GM10847 (cell line): ENCODE results near the gene CLEC4F.

Source experiments
- POLR2A ChIP-seq: IDR thresholded peaks from 2 replicates; pipeline ENCODE4 v1.6.1; 2011; ENCODE audit not compliant: insufficient read length; ENCODE audit errors: extremely low read depth

The CLEC4F gene

DNA sequence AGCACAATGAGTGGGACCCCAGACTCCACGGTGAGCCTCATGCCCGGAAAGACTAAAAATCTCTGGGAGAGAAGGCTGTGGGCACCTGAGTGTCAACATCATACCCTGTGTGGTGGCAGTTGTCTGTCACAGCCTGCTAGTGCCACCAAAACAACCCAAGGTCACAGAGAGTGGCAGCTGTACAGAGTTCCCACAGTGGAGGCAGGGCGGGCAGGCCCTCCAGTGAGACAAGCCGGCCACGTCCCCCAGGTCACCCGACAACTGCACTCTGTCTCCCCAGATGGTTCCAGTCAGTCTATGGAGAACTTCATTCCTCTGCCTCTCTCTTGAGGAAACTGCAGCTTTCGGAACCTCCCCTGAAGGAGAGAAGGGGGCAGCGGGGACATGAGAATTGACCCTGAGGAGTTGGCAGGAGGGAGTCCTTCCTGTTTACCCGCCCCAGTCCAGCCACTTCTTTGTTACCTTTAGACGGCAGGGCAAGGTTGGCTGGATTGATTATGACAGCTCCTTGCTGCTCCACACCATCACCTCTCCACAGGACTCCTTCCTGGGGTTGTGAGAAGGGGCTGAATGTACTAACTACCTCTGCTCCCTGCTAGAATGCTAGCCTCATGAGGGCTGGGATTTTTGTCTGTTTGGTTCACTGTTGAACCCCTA lies 18.7 kb downstream of the CLEC4F start:
- TF ChIP-seq POLR2A: no peak

DNA sequence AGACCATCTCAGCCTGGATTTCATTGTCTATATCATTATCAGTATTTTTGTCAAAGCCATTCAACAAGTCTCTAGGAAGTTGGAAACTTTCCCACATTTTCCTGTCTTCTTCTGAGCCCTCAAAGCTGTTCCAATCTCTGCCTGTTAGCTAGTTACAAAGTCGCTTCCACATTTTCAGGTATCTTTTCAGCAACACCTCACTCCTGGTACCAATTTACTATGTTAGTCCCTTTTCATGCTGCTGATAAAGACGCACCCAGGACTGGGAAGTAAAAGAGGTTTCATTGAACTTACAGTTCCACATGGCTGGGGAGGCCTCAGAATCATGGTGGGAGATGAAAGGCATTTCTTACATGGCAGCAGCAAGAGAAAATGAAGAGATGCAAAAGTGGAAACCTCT lies 20.7 kb downstream of the CLEC4F start:
- TF ChIP-seq POLR2A: no peak

DNA sequence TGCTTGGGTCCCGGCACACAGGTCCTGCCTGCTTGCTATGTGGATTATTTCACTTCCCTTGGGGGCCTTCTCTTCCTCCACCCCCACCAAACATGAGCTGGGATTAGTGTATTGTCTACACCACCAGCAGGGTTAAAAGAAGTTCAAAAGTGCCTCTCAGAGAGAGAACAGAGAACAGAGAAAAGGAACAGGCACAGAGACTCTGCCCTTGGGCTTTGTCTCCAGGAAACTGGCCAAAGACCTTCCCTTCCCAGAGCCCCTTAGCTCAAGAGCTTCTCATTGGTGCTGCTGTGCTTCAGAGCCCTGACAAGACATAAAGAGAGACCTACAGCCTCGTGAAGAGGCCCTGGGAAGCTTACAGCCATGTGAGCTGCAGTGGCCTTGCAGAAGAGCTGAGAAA lies 22.9 kb downstream of the CLEC4F start:
- TF ChIP-seq POLR2A: no peak

DNA sequence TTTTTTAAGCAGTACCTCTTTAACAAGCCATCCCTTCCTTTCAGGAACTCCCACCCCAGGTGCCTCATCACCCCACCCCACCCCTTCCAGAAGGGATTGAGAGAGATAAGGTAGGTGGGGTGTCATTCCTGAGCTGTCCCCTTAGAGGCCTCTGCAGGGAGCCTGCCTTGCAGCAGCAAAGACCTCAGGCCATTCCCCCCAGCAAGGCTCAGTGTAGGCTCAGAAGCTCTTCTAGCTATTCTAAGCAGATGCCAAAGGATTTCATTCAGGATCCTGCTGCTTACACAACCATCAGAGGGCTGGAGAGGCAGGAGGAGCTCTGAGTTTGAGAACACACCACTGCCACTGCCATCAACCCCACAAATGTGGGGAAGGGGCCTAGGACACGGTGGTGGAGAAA lies 24.1 kb downstream of the CLEC4F start:
- no peak for TF ChIP-seq POLR2A

DNA sequence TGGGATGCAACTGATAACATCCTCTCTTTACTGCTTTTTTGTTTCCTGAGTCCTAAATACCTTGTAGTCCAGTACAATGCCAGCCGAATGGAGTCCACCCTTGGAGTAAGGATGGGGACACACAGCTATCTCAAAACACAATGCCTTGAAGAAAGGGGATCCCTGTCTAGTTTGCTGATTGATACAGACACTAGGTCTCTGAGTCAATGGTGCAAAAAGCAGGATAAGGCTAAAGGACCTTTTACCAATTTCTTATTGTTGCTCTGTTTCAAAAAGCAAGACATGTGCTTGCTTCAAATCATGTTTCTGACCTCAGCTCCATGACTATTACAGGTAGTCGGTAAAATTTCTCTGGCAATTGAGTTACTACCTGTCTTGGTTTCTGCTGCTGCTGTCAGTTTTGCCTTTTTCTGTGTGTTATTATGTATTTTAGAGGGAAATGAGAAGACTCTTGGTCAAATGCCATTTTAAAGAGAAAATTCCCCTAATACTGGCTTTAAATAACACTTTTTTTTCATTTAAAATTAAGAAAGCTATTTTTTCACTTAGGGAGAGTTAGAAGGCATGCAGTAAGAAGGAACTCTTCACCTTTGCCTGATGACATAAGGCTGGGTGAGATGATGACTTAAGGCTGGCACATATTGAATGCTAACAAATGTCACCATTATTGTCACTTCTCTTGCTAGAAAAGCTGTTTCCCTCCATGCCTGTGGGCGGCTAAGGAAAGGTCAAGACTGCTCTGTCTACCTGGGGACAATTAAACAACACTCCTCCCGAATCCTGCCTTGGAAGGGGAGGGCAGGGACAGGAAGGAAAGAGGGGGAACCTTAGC lies 25.0 kb downstream of the CLEC4F start:
- no peak for TF ChIP-seq POLR2A

DNA sequence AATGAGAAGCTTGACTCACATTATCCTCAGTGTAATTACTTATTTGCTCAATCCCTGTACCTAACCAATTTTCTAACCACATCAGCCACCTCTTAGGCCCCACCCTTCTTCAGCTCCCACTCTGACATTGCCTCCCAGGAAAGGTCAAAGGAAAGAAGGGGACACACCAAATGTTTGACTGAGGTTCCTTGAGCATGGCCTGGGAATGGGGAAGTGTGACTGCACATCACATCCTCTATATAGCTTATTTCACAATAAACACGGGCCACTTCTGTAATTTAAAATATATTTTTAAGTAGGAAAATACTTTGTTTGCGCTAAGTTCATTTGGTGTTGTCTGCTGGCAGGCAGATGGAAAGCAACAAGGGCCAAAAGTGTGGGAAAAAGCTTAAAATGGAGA lies 26.9 kb downstream of the CLEC4F start:
- no peak for TF ChIP-seq POLR2A

DNA sequence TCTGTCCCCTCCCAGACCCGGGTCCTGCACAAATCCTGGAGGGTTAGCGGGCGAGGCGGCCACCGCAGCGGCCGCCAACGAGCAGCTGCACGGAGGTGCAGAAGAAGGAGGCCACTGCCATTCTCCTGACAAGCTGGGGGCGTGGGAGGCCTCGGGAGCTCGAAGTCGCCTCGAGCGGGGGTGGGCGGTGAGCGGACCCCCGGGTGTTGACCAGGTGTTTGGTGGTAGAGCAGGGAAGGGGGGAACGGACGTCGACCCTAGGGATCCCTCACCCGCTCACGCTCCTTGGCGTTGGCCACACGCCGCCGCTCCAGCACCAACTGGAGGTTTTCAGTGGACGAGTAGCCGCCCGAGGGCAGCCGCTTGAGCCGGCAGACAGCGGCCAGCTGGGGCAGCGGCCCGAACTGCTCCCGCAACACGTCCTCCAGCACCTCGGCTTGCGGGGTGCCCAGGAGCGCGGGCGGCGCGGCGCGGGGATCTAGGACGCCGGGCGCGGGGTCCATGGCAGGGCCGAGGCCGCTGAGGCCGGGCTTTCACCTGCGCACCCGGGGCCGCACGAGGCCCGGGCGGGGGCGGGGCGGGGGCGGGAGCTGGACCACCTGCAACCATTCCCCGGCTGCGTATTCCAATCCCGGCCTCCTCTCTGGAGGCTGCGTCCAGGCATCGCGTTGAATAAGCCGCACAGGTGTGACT lies 30.1 kb downstream of the CLEC4F start, which contains the start of gene FIGLA:
Gene FIGLA, minus strand, starts transcription at position 508 of the 693 bp plus-strand sequence. Its CDS starts 5 bp downstream, at position 503.
- TF ChIP-seq POLR2A: no peak

DNA sequence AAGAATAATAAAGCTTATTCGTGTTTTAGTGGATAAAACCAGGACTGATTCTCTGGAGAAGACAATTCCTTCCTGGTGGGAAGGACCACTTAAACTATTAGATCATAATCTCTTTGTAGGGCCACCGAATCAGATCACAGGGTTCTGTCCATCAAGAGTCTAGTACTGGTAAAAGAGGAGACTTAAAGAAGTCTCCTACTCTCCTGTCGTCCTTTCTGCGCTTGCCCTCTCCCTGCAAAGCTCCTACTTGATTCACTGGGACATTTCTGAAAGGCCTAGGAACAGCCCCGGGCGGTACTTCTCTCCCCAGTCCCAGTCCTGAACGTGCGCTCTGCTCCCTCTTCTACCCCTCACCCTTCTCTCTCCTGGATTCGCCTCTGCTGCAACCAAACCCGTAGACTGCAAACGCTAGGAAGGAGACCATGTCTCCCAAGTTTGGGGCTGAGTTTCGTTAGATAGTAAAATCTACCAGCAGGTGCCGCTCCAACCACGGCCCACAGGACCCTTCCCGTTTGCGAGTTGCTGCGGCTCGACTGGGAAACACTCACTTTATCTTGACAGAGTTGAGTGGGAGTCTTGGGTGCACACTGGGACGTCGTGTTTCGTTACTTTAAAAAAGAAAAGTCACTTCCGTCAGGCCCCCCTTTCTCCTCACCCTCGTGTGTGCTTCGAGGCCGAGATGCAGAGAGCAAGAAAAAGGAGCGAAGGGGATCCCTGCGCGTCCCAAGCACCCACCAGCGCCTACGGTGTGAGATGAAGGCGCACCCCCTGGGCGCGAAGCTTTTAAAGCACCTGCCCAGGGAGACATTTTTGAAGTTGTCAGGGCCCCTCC lies 30.9 kb downstream of the CLEC4F start:
- TF ChIP-seq POLR2A: no peak

DNA sequence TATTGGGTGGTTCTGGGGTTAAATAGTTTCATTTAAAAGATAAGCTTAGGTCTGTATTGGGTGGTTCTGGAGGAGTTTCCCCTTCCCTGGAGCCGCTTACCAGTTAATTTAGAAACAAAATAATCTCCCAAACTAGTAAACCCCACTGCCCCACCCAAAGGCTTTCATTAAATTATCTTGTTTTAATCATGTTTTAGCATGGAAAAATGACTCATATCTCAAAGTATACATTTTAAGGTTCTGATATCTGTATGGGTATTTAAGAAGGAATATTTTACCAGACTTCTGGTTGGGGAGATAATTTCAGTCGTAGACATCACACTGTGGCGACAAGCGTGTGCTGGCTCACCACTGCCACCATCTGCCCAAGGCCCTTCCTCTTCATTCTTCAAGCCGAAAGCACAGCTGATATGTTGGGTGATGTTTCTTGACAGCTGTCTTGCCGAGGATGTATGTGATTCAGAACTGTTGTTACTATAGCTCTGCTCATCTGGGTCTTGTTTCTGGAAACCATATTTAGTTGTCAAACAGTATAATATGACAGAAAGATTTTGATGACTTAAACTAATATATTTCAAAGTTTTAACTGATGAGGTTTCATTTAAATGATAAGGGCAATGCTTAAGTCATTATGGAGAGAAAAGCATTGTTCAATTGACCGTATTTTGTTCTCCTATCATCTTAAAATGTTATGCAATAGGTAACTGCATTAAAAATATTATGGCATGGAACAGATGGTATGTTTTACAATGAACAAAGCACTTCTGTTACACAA lies 35.1 kb downstream of the CLEC4F start:
- TF ChIP-seq POLR2A: no peak

DNA sequence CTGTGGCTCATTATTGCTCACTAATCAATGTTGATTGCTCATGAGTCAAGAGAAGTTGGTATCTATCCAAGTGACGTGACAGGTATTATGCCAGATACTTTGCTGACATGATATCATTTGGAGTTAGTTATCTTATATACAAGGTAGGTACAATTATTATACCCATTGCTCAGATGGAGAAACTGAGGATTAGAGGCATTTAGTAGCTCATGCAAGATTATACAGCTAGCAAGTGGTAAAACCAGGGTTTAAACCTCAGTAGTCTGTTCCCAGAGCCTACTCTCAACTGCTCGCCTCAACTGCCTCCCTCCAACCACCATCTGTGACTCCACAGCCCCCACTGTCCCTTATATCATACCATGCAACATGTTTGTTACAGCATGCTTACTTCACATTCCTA lies 36.1 kb downstream of the CLEC4F start:
- no peak for TF ChIP-seq POLR2A

DNA sequence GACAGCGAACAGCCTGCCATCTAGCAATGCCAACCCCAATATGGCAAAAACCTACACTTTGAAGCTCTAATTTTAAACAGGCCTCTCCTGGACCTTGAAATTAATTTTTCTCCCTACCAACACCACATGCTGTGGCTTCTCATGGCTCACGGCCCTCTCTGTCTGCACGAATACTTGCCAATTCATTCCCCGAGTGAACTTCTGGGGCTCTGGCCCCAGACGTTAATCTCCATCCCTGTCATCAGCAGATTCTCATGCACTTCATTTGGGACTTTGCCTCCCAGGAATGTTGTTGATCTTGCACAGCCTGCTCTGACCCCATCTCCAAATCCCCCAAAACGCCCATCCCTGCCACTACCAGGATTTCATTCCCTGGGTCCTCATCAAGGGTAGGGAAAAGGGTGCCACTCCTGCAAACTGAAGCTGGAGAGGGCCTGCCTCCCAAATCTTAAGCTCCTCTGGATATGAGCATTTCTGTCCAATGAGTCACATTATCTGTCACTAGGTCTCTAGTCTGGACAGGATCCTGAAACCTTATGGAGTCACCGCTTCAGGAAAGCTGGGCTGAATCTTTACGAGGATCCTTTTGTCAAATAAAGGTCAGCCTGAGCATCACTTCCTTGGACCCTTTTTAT lies 40.4 kb downstream of the CLEC4F start:
- TF ChIP-seq POLR2A: no peak

DNA sequence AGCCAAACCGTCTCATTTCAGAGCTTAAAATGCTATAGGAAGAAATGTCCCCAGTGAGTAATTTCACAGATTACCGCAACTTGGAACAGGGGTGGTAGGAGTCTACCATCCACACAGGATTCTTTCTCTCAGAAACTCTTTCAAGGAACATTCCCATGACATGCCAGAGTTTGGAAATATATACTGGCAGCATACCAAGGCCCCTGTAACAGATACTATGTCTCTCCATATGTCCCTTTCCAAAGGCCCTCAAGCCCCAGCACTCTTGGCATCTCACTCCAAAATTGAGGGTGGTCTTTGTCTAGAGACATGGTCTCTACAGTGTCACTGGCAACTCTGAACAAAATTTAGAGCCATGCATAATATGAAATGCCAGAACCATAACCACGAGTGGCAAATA lies 40.9 kb downstream of the CLEC4F start:
- no peak for TF ChIP-seq POLR2A

DNA sequence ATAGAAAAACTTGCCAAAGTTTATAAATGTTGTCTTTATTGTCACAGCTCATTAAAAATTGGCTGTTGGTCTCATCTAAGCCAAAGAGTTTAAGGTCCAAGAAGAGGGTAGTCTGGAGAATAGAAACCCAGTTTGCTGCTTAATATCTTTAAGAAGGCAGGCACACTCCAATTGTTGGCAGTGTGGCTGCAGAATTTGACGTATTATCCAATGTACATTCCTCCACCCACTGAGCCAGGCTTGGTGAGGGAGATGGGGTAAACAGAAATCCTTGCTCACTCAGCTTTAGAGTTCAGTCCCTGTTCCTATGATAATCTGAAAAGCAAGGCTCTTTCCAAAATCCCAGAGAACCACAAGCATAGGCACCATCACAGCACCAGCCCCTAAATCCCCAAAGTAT lies 41.7 kb downstream of the CLEC4F start:
- TF ChIP-seq POLR2A: no peak

DNA sequence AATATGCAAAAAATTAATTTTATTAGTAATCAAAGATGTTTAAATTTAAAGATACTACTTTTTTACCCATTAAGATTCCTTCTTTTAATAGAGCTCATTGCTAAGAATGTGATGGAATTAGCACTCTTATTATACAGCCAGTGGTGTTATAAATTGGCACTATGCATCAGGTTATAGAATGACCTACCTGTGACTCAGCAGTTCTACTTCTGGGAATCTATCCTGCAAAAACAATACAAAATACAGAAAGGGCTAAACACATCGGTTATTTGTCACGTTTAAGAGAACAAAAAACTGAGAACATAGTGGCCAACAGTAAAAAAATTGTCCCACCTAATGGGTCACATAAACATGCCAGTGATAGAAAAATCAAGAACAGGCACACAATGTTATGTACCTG lies 42.9 kb downstream of the CLEC4F start:
- TF ChIP-seq POLR2A: no peak

DNA sequence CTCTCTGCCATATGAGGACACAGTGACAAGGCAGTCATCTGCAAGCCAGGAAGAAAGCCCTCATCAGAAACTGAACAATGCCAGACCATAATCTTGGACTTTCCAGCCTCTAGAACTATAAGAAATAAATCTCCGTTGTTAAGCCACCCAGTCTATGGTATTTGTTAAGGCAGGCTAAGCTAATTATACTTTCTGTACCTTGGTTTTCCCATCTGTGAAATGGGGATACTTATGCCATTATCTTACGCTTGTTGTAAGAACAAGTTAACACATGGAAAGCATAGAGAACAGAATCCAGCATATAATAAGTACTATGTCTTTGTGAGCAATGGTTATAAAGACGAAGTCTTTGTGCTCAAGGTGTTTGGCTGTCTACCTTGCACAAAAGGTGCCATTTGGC lies 44.1 kb downstream of the CLEC4F start:
- no peak for TF ChIP-seq POLR2A
